K562 (cell line): Measurements from ENCODE around the gene DEGS2. TPM values are rescaled to one million over a fixed set of nuclear protein-coding genes. Genes with fewer than 3 reads are reported as not detected.

ENCODE experiments used
- ARID3B ChIP-seq: fragments of 250-450 bp; sonication (Bioruptor Pico); IDR thresholded peaks from 2 replicates; pipeline ENCODE4 v1.4.0; 2020; ENCODE audit warnings: borderline replicate concordance
- ARID4B ChIP-seq: sonication (generic); formaldehyde crosslinking; IDR thresholded peaks from 2 replicates; pipeline ENCODE4 v1.8.0; 2022; ENCODE audit warnings: mild to moderate bottlenecking, missing genetic modification reagents
- DNMT1 ChIP-seq: fragments of 450-650 bp; IDR thresholded peaks from 2 replicates; pipeline ENCODE4 v1.6.1; 2016; ENCODE audit warnings: antibody characterized with exemption, mild to moderate bottlenecking
- ETV1 ChIP-seq: fragments of 450-650 bp; conservative IDR thresholded peaks from 2 replicates; pipeline ENCODE4 v1.6.1; 2016; ENCODE audit warnings: missing genetic modification characterization, control low read depth, low read depth, missing compliant biosample characterization
- HDAC8 ChIP-seq: fragments of 450-650 bp; IDR thresholded peaks from 2 replicates; pipeline ENCODE4 v1.6.1; 2016; ENCODE audit warnings: mild to moderate bottlenecking, missing genetic modification characterization, moderate library complexity, missing compliant biosample characterization
- HINFP ChIP-seq: fragments of 450-650 bp; conservative IDR thresholded peaks from 2 replicates; pipeline ENCODE4 v1.6.1; 2016; ENCODE audit warnings: missing genetic modification characterization, low read depth, mild to moderate bottlenecking, control low read depth, missing compliant biosample characterization
- KLF1 ChIP-seq: fragments of 450-650 bp; IDR thresholded peaks from 2 replicates; pipeline ENCODE4 v1.6.1; 2016; ENCODE audit warnings: missing genetic modification characterization, missing compliant biosample characterization
- KLF16 ChIP-seq: IDR thresholded peaks from 2 replicates; pipeline ENCODE4 v1.6.1; 2016; ENCODE audit warnings: antibody characterized with exemption
- LEF1 ChIP-seq: fragments of 450-650 bp; IDR thresholded peaks from 2 replicates; pipeline ENCODE4 v1.6.1; 2016; ENCODE audit warnings: mild to moderate bottlenecking
- MAFG ChIP-seq: fragments of 450-650 bp; conservative IDR thresholded peaks from 2 replicates; pipeline ENCODE4 v1.6.1; 2016; ENCODE audit warnings: missing genetic modification characterization, missing compliant biosample characterization
- MEIS2 ChIP-seq: fragments of 450-650 bp; IDR thresholded peaks from 2 replicates; pipeline ENCODE4 v1.6.1; 2014; ENCODE audit warnings: mild to moderate bottlenecking; ENCODE audit not compliant: partially characterized antibody
- NBN ChIP-seq: fragments of 450-650 bp; IDR thresholded peaks from 2 replicates; pipeline ENCODE4 v1.6.1; 2016; ENCODE audit warnings: low read depth, mild to moderate bottlenecking
- NCOA6 ChIP-seq: fragments of 450-650 bp; IDR thresholded peaks from 2 replicates; pipeline ENCODE4 v1.6.1; 2017; ENCODE audit warnings: mild to moderate bottlenecking
- RAD51 ChIP-seq: fragments of 450-650 bp; IDR thresholded peaks from 2 replicates; pipeline ENCODE4 v1.7.1; 2016; ENCODE audit warnings: low read depth, mild to moderate bottlenecking, borderline replicate concordance
- ZBTB17 ChIP-seq: fragments of 450-650 bp; formaldehyde crosslinking; IDR thresholded peaks from 2 replicates; pipeline ENCODE4 v1.4.0; 2020; ENCODE audit warnings: mild to moderate bottlenecking
- ZBTB2 ChIP-seq: fragments of 450-650 bp; IDR thresholded peaks from 2 replicates; pipeline ENCODE4 v1.6.1; 2016; ENCODE audit warnings: antibody characterized with exemption
- ZNF316 ChIP-seq: fragments of 450-650 bp; IDR thresholded peaks from 2 replicates; pipeline ENCODE4 v1.6.1; 2016
- ZNF551 ChIP-seq: fragments of 250-450 bp; sonication (Bioruptor Pico); IDR thresholded peaks from 2 replicates; pipeline ENCODE4 v1.5.0; 2021; ENCODE audit warnings: mild to moderate bottlenecking, moderate library complexity
- ZNF76 ChIP-seq: fragments of 250-450 bp; sonication (Bioruptor Pico); IDR thresholded peaks from 2 replicates; pipeline ENCODE4 v1.4.0; 2020; ENCODE audit warnings: mild to moderate bottlenecking, moderate library complexity, borderline replicate concordance
- polyA plus RNA-seq, 8 experiments: library from polyadenylated mRNA; depleted of rRNA in 4 of 8; stranded (reverse) in 5 of 8; unstranded in 3 of 8; fragments of >200 nt; fragmentation: Nextera tagmentation in 2 of 8; fragmentation: Illumina TruSeq in 1 of 8; extraction: Ambion mirVana in 2 of 8; extraction: Trizol in 1 of 8; gene quantifications; 2 replicates each; pipeline versions ENCODE4 v1.2.1 to v1.2.3, GENCODE V29; 2011 to 2014; ENCODE audit warnings: inconsistent platforms in 1 of 8, missing spikeins in 1 of 8
- total RNA-seq, 7 experiments: library from RNA; depleted of rRNA in 6 of 7; stranded (reverse); fragments of >200 nt in 6 of 7; fragmentation: Illumina TruSeq in 2 of 7; extraction: Trizol in 2 of 7; gene quantifications; 2 replicates each; pipeline versions ENCODE4 v1.2.1 to v1.2.3, GENCODE V29; 2011 to 2021; ENCODE audit warnings: low replicate concordance in 1 of 7

Gene DEGS2
- total and polyA plus RNA-seq, 9 of the 15 experiments (the other 6 are each of a cell fraction or from before 2014, with no cell fraction given): 0.22 to 2.9 (median 0.70) TPM

- no peak for TF ChIP-seq ARID4B (CRISPR knock-in tag)
- no peak for TF ChIP-seq NBN
- no peak for TF ChIP-seq NCOA6
- no peak for TF ChIP-seq ZNF551 (CRISPR knock-in tag)
- peak; percentile 93 for TF ChIP-seq RAD51
- TF ChIP-seq MAFG (tag): no peak
- TF ChIP-seq ZNF316: no peak
- TF ChIP-seq ZBTB17 (CRISPR knock-in tag): 0 out of 2 replicates have a peak, but pooled peaks have one; percentile 9
- 0 out of 2 replicates have a peak, but pooled peaks have one; percentile 34 for TF ChIP-seq ZBTB2
- TF ChIP-seq MEIS2: peak; percentile 66
- TF ChIP-seq HDAC8 (tag): no peak
- TF ChIP-seq ARID3B: no peak
- TF ChIP-seq HINFP (tag): no peak
- peak; percentile 16; the same call in 1 of the 2 replicates for TF ChIP-seq KLF16
- no peak for TF ChIP-seq DNMT1
- no peak for TF ChIP-seq ZNF76 (CRISPR knock-in tag)
- TF ChIP-seq ETV1 (tag): peak; percentile 45
- no peak for TF ChIP-seq LEF1
- no peak for TF ChIP-seq KLF1 (tag)
Observed at GRCh38 chr14:100192672-100193416, 33.4 kb upstream of the DEGS2 start (continued).
